Right kidney (tissue), 9 donors: ENCODE data around the gene GLG1.
"Not testable (repeated sequence)": the region's sequence is repeated elsewhere in the genome, so short reads cannot be mapped to it uniquely, and the experiment has no call there.

Source experiments
- DNase-seq: peaks from one replicate; pipeline ENCODE4 v3.0.0-alpha.2; 2016
- long read RNA-seq, 8 donors: transcript quantifications; one replicate each; lab custom pipeline, GENCODE V29; 2026

The GLG1 gene
- long read RNA-seq, donor 1, full-length matches to known transcripts = 24 of 29 reads
- long read RNA-seq, donor 1, partial matches to known transcripts = 5 of 29 reads
- long read RNA-seq, donor 1, other reads (novel, unspliced or antisense) = 0 of 29 reads
- long read RNA-seq, donor 2, full-length matches to known transcripts = 15 of 20 reads
- long read RNA-seq, donor 2, partial matches to known transcripts = 5 of 20 reads
- long read RNA-seq, donor 2, other reads (novel, unspliced or antisense) = 0 of 20 reads
- long read RNA-seq, donor 3, full-length matches to known transcripts = 15 of 15 reads
- long read RNA-seq, donor 3, partial matches to known transcripts = 0 of 15 reads
- long read RNA-seq, donor 3, other reads (novel, unspliced or antisense) = 0 of 15 reads
- long read RNA-seq, donor 4, full-length matches to known transcripts = 21 of 27 reads
- long read RNA-seq, donor 4, partial matches to known transcripts = 6 of 27 reads
- long read RNA-seq, donor 4, other reads (novel, unspliced or antisense) = 0 of 27 reads
- long read RNA-seq, donor 5, full-length matches to known transcripts = 18 of 18 reads
- long read RNA-seq, donor 5, partial matches to known transcripts = 0 of 18 reads
- long read RNA-seq, donor 5, other reads (novel, unspliced or antisense) = 0 of 18 reads
- long read RNA-seq, donor 6, full-length matches to known transcripts = 15 of 21 reads
- long read RNA-seq, donor 6, partial matches to known transcripts = 6 of 21 reads
- long read RNA-seq, donor 6, other reads (novel, unspliced or antisense) = 0 of 21 reads
- long read RNA-seq, donor 7 = 0 reads
- long read RNA-seq, donor 8, full-length matches to known transcripts = 19 of 19 reads
- long read RNA-seq, donor 8, partial matches to known transcripts = 0 of 19 reads
- long read RNA-seq, donor 8, other reads (novel, unspliced or antisense) = 0 of 19 reads

DNA sequence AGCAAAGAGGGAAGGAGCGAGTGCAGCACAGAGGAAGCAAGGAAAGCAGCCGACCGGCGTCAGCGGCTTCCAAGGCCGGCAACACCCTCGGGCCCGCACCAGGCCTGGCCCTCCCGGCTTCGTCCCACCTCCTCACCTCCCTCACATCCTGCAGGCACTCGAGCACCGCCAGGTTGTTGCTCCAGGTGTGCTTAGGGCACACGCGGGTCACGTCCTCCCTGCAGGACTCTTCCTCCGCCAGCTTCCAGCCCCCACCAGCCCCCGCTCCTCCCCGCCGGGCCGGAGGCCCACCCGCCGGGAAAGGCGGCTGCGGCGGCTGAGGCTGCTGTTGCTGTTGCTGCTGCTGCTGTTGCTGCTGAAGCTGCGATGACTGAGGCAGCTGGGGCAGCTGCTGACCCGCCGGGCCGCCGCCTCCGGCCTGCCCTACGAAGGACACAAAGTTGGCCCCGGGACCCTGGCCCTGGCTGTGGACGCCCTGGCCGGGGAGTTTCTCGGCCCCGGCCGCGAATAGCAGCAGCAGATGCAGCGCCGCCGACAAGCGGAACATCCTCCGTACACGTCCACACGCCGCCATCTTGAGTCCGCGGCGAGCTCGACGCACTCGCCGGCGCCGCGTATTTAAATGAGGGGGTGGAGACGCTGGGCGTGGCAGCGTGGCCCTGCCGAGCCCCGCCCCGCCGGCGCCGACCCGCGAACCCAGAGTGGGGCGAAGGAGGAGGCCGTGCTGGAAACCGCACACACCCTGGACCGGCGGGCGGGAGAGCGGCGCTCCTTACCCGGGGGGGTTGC lies at the start of gene GLG1:
GLG1 (minus strand) TSS at position 594 of the 789 bp plus-strand sequence; CDS start at position 574, 20 bp downstream.
- DNase-seq = peak; percentile 98

DNA sequence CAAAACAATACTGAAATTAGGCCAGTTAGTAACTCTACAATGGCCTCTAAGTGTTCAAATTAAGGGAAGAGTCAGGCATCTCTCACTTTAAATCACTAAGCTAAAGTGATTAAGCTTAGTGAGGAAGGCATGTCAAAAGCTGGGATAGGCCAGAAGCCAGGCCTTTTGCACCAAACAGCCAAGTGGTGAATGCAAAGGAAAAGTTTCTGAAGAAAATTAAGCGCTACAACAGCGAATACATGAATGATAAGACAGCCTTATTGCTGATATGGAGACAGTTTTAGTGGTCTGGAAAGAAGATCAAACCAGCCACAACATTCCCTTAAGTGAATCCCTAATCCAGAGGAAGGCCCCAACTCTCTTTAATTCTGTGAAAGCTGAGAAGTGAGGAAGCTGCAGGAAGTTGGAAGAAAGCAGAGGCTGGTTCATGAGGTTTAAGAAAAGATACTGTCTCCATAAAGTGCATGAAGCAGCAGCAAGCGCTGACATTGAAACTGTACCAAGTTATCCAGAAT lies 47.7 kb upstream of the GLG1 start:
- no peak for DNase-seq

GRCh38 chr16:74652883-74653282 lies 46.0 kb upstream of the GLG1 start:
- not testable (repeated sequence) for DNase-seq

DNA sequence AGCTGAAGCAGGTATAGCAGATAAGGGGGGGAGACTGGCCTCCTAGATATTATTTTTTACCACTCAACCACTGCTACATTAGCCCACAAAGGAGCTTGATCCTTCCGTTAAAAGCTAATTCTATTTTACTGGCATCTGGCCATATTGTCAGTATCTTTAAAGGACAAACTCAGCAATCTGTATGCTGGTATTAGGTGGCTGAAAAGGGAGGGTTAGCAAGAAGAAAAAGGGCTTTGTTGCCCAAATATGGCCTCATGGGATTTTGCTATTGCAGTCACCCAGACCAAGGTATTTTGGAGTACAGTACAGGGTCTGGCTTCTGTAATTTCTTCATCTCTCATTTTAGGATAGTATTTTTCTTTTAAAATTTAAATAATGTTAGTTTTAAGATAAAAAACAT lies 45.3 kb upstream of the GLG1 start:
- DNase-seq = no peak

DNA sequence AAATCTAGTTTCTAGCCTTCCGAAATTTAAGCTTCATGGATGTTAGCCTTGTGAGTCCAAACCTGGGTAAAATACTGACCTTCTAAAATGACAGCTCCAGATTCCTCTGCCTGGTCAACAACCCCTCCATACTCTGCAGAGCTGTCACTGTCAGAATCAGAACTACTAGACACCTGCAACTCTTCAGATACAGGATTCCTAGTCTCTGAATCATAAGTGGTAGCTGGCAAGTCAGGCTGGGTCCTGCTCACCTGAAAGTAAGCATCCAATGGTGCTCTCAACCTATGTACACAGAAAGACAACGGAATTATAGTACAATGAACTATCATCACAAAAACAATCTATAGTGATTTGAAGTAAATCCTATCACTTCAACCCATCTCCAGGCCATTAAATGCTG lies 44.9 kb upstream of the GLG1 start:
- no peak for DNase-seq

GRCh38 chr16:74650966-74651567 lies 44.2 kb upstream of the GLG1 start:
- no peak for DNase-seq

- DNase-seq = no peak
Observed at GRCh38 chr16:74649839-74650504, 43.1 kb upstream of the GLG1 start.

- DNase-seq = no peak
Observed at GRCh38 chr16:74641969-74642368, 35.1 kb upstream of the GLG1 start.

GRCh38 chr16:74637742-74638453 lies 31.0 kb upstream of the GLG1 start:
- no peak for DNase-seq

- no peak for DNase-seq
Observed at GRCh38 chr16:74635303-74635702, 28.4 kb upstream of the GLG1 start.

DNA sequence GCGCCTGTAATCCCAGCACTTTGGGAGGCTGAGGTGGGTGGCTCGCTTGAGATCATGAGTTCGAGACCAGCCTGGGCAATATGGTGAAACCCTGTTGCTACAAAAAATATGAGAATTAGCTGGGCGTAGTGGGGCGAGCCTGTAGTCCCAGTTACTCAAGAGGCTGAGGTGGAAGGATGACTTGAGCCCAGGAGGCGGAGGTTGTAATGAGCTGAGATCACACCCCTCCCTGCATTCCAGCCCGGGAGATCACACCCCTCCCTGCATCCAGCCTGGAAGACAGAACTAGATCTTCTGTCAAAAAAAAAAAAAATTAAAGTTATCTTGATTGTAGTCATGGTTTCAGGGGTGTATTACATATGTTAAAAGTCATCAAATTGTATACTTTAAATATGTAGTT lies 26.8 kb upstream of the GLG1 start:
- no peak for DNase-seq

- DNase-seq = no peak
Observed at GRCh38 chr16:74627506-74628220, 20.7 kb upstream of the GLG1 start.

DNA sequence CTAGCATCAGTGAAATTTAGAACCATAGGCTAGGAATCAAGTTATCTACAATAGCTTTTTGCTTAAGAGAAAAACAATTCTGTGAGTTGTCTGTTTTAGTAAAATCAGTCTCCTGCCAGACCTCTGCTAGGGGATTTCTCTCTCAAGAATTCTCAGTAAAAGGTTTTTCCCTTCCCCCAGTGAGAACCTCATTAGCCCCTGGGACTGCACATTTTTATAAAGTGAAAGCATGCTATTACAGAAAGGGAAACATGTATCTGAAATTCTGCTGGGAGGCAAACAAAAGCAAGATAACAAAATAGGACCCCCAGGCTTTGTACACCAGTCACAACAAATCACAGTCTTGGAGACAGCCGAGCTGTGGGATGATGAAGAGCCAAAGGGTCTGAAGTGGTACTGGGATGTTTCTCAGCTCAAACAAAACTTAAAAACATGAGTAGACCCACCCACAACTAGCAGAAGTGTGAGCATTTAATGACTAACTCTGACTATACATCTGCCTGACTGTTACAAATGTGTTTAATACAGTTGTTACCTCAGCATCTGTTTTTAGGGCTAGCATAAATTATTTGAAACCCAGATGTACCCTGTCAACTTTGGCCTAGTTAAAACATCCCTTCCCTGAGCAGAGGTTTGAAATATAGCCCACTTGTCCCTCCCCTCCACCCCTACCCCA lies 20.0 kb upstream of the GLG1 start:
- no peak for DNase-seq

- no peak for DNase-seq
Observed at GRCh38 chr16:74625500-74626350, 18.8 kb upstream of the GLG1 start.

DNA sequence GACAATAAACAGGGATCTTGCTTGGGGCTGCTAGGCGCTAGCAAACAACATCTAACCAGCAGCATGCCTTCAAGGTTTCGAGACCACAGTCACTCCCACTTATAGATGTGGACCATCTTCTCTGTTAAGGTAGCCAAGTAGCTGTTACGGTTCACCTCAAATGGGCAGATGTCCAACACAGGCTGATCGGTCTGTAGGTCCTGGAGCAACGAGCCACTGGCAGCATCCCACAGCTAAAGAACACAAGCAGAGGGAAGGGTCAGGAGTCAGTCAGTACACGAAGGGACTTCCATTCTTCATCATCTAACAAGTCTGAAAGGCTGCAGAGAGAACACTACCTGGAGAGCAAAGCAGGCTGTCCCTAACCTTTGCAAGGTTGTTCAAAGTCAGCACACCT lies 16.9 kb upstream of the GLG1 start:
- no peak for DNase-seq

GRCh38 chr16:74623214-74623838 lies 16.4 kb upstream of the GLG1 start:
- DNase-seq = no peak

DNA sequence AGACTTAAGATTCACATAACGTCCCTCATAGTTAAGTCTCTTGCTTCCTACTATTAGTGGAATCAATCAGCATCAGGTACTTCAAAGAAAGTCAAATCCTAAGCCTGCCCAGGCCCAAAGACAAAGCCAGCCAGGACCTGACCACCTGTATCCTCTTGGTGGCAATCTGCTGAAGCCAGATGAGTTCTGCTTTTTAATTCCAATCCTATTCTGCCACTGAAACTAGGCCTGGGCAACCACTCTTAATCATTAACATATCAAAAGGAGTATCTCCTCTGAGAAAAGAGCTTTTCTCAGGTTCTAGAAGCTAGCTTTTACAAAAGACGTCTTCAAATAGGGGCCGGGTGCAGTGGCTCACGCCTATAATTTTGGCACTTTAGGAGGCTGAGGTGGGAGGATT lies 15.1 kb upstream of the GLG1 start:
- DNase-seq = no peak
